NOMO-1 treated with DMSO at 0.1 percent for 48 hours (cell line): Measurements from ENCODE around the gene SLC45A1.
"Not testable (repeated sequence)": the region's sequence is repeated elsewhere in the genome, so short reads cannot be mapped to it uniquely, and the experiment has no call there.

Experiments used
- DNase-seq: peaks from one replicate; lab custom pipeline; 2025; ENCODE audit not compliant: unreplicated experiment; lab: John Stamatoyannopoulos, UW

The SLC45A1 gene

DNA sequence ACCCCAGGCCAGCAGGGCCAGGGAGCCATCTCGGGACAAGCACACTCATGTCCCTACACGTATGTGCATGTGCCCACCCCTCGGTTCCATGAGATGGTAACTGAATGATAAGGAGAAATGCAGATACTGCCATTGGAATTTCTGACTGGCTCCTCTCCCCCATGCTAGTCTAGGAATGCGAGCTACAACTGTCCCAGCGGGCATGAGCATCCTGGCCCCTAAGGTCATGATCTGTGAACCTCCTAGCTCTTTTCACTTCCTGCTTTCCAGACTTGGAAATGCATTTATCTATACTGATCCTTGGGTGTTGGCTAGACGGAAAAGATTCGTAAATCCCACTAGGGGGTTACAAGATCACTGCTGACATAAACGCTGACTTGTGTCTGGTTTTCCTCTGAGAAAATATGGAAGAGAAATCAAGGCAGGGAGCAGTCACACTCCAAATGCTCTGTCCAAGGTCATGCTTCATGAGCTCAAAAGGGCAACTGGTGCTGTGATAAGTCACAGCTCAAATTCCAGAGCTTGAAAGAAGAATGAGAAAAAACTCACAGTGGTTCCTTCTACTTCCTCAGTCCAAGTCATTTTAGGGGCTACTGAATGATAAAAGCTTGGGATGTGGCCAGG is 49.8 kb downstream of the SLC45A1 start:
- DNase-seq = no peak

- no peak for DNase-seq
These were observed 51.2 kb downstream of the SLC45A1 start for GRCh38 chr1:8368956-8369639.

GRCh38 chr1:8370046-8370881 is 52.4 kb downstream of the SLC45A1 start:
- DNase-seq = no peak

- no peak for DNase-seq
These were observed 53.0 kb downstream of the SLC45A1 start for GRCh38 chr1:8370905-8371315.

GRCh38 chr1:8371372-8371991 is 53.6 kb downstream of the SLC45A1 start:
- no peak for DNase-seq

- DNase-seq = no peak
These were observed 55.2 kb downstream of the SLC45A1 start for GRCh38 chr1:8373125-8373524.

GRCh38 chr1:8373581-8374241 is 55.8 kb downstream of the SLC45A1 start:
- no peak for DNase-seq

DNA sequence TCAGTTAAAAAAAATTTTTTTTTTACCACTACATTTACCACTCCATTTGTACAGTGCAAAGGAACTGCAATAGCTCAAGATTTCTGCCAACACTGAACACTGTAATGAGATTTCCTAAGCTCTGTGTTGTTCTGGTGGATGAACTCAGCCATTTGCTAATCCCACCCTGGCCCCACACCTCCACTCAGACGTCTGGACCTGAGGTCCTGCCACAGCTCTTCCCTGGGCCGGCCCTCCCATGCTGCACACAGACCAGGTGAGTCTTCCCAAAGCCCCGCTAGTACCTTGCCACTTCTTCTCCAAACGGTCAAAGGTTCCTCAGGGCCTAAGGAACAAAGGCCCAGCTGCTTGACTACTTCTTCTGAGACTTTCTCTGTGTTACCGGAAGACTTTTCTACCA is 56.4 kb downstream of the SLC45A1 start:
- no peak for DNase-seq

DNA sequence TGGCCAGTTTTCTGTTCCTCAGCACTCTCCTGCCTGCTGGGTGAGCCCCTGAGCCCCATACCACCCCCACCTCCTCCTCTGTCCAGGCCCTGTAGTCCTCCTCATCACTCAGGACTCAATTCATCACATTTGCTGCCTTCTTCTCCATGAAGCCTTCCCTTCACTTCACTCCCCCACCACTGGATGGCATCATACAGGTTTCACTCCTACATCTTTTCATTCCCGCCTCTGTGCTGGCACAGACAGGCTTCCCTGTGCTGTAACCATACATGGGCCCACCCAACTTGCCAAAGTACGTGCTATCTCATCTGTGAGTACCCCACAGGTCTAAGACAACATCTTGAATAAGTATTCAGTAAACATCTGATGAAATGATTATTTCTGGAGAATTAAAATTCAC is 56.9 kb downstream of the SLC45A1 start:
- no peak for DNase-seq

GRCh38 chr1:8376358-8376840 is 58.5 kb downstream of the SLC45A1 start:
- no peak for DNase-seq

DNA sequence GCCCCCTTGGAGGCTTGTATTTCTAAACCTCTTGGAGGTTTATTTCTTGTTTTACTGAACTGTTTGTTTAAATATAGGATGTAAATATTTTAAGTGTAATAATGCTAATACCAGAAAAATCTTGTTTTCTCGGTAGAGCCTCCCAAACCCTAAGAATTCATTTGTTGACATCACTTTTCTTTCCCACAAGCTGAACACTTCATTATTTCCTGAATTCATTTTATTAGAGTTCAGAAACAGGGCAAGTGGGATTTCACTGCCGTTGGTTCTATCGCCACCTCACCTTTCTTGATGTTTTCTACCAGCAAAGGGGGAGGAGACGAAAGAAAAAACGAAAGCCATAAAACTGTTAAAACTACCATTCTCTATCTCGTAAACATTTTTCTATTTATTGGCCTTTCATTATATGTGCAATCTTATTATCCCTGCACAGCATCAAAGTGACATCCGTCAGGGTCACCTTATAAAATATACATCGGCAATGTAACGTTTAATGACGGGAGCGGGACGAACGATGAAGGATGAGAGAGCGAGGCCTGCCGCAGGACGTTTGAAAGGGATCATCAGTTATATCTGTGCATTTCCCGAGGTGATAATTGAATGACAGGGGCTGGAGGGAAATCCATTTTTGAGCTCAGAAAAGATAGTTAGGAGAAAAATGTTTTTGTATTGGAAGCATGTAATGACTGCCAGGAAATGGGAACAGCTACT is 59.5 kb downstream of the SLC45A1 start:
- DNase-seq = no peak

DNA sequence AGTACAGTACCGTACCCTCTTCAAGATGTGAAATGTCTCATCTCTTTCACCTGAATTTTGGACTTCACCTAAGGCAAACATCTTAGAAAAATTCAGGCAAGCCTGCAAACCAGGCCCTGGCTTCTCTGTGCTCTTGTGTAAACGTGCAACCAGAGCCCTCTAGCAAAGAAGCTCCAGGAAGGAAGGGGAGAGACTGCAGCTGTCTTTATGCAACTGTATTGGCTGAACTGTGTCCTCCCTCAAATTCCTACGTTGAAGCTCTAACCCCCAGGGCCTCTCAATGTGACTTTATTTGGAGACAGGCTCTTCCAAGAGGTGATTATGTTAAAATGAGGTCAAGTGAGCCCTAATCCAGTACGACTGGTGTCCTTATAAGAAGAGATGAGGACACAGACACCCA is 60.3 kb downstream of the SLC45A1 start:
- DNase-seq = no peak

- no peak for DNase-seq
These were observed 61.1 kb downstream of the SLC45A1 start for GRCh38 chr1:8378981-8379470.

GRCh38 chr1:8379513-8380186 is 61.7 kb downstream of the SLC45A1 start:
- no peak for DNase-seq

DNA sequence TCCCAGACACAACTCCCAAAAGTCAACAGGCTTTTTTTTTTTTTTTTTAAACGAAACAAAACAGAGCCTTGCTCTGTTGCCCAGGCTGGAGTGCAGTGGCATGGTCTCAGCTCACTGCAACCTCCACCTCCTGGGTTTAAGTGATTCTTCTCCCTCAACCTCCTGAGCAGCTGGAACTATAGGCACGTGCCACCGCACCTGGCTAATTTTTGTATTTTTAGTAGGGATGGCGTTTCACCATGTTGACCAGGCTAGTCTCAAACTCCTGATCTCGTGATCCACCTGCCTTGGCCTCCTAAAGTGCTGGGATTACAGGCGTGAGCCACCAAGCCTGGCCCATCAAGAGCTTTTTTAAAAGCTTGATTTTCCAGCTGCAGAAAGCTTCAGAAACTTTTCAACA is 62.4 kb downstream of the SLC45A1 start:
- DNase-seq = not testable (repeated sequence)

DNA sequence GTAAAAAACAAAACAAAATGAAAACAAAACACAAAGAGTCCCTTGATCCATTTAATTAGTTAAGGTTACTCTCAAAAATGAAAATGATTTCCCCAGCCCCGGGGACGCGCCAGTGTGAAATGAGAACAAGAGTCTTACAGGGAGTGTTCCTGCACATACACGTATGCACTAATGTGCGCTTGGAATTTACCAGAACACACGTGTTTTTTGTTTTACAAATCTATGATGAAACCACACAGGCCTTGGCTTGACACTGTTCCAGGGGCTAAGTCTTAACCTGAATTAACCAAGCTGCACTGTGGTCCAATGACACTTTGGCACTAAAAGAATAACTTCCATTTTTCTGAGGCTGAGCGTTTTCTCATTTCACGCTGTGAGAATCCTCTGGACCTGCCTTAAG is 63.7 kb downstream of the SLC45A1 start:
- DNase-seq = no peak

DNA sequence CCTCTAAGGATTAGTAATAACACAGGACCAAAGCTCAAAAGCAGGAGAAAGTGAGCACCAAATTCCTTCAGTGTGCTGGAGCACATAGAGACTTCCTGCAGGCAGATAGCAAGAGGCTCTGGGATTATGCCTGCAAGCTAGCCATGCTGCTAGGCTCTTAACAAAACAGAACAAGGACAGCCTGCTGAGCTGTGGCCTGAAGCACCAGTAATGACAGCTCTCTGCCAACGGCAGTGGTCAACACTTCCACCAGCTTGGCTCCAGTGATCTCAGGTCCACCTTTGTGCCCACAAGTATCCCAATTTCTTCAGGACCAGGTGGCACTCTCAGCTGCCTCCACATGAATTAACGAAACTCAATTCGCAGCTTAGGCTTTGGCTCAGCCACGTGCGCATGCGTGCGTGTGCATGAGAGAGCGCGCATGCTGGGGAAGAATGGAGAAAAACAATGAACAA is 64.2 kb downstream of the SLC45A1 start:
- no peak for DNase-seq

DNA sequence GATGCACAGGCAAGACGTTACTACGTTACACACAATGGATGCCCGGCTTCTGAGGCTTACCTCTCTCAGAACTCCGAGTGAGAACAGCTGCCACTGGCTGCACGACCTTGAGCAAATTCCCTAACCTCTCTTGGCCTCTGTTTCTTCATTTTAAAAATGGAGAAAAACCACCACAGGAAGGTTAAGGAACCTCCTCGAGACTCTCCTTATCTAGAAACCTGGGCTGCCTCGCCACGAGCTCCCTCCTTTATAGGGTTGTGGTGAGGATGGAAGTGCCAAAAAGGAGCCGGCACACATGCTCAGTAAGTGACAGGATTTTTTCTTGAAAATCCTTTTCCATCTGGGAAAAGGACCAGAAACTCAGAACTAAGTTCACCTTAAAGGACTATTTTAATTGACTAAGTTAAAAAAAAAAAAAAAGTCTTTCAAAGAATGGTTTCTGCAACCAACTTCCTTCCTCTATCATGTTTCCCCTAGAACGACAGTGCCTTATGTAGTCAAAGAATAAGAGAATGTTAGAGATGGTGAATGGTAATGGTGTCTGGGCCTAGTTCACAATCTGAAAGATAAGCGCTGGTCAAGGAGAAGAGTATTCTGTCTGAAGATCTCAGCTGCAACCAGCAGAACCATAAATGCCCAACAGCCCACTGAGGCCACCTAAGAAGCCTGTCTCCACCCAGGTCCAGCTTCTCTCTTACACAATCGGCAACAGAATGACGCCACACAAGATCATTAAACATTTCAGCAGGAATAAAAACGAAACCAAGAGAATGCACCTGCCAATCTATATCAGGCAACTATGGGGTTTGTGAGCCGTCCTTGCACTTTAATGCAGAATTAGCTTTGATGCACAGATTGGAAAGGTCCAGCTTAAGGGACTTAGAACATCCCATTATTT is 64.9 kb downstream of the SLC45A1 start:
- DNase-seq = peak; percentile 83
